Activated naive CD8-positive, alpha-beta T cell treated with anti-CD3 and anti-CD28 coated beads, Interleukin-2, amount 50 U/mL, for 24 hours (primary cell): ENCODE measurements around the gene PHTF1.
"Not testable (repeated sequence)": the region's sequence is repeated elsewhere in the genome, so short reads cannot be mapped to it uniquely, and the experiment has no call there.

Experiments used
- ATAC-seq: fragments of 150-1000 bp; cut with Tn5 transposase; one replicate; pipeline ENCODE4 v1.10.0; 2021
- DNase-seq: peaks from one replicate; pipeline ENCODE4 v3.0.0; 2021
- H3K27ac Mint-ChIP-seq: one replicate; pipeline ENCODE4 v1.8.0; 2021; ENCODE audit warnings: mild to moderate bottlenecking, mixed read lengths
- H3K27me3 Mint-ChIP-seq: one replicate; pipeline ENCODE4 v1.8.0; 2021; ENCODE audit warnings: mixed read lengths
- H3K36me3 Mint-ChIP-seq: one replicate; pipeline ENCODE4 v1.8.0; 2021; ENCODE audit warnings: low read depth, mixed read lengths
- H3K4me1 Mint-ChIP-seq: one replicate; pipeline ENCODE4 v1.8.0; 2021; ENCODE audit warnings: mixed read lengths
- H3K4me3 Mint-ChIP-seq: one replicate; pipeline ENCODE4 v1.8.0; 2021; ENCODE audit warnings: mild to moderate bottlenecking, moderate library complexity, mixed read lengths
- H3K9me3 Mint-ChIP-seq: one replicate; pipeline ENCODE4 v1.8.0; 2021; ENCODE audit warnings: mixed read lengths

PHTF1 gene

GRCh38 chr1:113718621-113719020 lies 40.7 kb downstream of the PHTF1 start:
- H3K9me3 Mint-ChIP-seq, result peaks cover 26% of the 10 kb centered on the region
- not testable (repeated sequence) for DNase-seq, ATAC-seq, H3K4me3 Mint-ChIP-seq, H3K27ac Mint-ChIP-seq, H3K4me1 Mint-ChIP-seq, H3K27me3 Mint-ChIP-seq
- H3K36me3 Mint-ChIP-seq, result peaks cover 58% of the 10 kb centered on the region

DNA sequence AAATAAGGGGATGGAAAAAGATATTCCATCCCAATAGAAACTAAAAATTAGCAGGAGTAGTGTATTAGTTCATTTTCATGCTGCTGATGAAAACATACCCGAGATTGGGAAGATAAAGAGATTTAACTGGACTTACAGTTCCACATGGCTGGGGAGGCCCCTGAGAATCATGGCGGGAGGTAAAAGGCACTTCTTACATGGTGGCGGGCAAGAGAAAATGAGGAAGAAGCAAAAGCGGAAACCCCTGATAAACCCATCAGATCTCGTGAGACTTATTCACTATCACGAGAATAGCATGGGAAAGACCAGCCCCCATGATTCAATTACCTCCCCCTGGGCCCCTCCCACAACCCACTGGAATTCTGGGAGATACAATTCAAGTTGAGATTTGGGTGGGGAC lies 41.8 kb downstream of the PHTF1 start:
- H3K27ac Mint-ChIP-seq, H3K4me3 Mint-ChIP-seq, H3K4me1 Mint-ChIP-seq, ATAC-seq, H3K27me3 Mint-ChIP-seq, DNase-seq: not testable (repeated sequence)
- H3K36me3 Mint-ChIP-seq, result peaks cover 58% of the 10 kb centered on the region
- H3K9me3 Mint-ChIP-seq, result peaks cover 26% of the 10 kb centered on the region

- no peak overlapping the region for H3K4me3 Mint-ChIP-seq
- peaks cover 22% of the 10 kb centered on the region for H3K9me3 Mint-ChIP-seq
- H3K27me3 Mint-ChIP-seq, result no peaks in the 10 kb centered on the region
- H3K27ac Mint-ChIP-seq, result no peak overlapping the region
- H3K36me3 Mint-ChIP-seq, result peaks cover 48% of the 10 kb centered on the region
- DNase-seq (no peak), ATAC-seq (no peak)
- H3K4me1 Mint-ChIP-seq, result no peaks in the 10 kb centered on the region
These were observed 44.5 kb downstream of the PHTF1 start for GRCh38 chr1:113714606-113715269.

DNA sequence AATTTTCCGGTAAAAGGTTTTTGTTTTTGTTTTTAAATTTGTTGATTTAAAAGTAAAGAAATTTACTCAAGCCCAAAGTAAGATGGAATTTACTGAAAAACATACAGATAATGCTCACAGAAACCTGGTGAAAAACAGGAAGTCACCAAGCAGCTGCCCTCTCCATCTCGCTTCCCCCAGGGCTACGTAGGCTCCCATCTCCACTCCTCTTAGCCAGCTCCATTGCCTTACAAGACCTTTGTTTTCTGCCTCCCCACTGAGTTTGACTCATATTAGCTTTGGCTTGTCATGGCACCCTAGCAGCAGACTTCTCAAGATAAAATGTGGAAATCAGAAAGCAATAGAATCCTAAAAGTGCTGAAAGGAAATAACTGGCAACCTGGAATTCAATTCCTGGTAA lies 57.9 kb downstream of the PHTF1 start:
- H3K4me1 Mint-ChIP-seq, result no peaks in the 10 kb centered on the region
- DNase-seq (no peak), ATAC-seq (no peak)
- no peaks in the 10 kb centered on the region for H3K9me3 Mint-ChIP-seq
- no peak overlapping the region for H3K4me3 Mint-ChIP-seq
- no peak overlapping the region for H3K27ac Mint-ChIP-seq
- peaks cover 11% of the 10 kb centered on the region for H3K36me3 Mint-ChIP-seq
- H3K27me3 Mint-ChIP-seq, result no peaks in the 10 kb centered on the region

GRCh38 chr1:113694910-113695309 lies 64.4 kb downstream of the PHTF1 start:
- Mint-ChIP-seq H3K9me3 (peaks cover 28% of the 10 kb centered on the region), H3K4me3 (no peak overlapping the region)

GRCh38 chr1:113692824-113693431 lies 66.4 kb downstream of the PHTF1 start:
- Mint-ChIP-seq H3K27ac (no peak overlapping the region), H3K27me3 (no peaks in the 10 kb centered on the region), H3K4me3 (no peak overlapping the region), H3K36me3 (peaks cover 41% of the 10 kb centered on the region), H3K9me3 (peaks cover 28% of the 10 kb centered on the region), H3K4me1 (no peaks in the 10 kb centered on the region)
- DNase-seq, result no peak
- ATAC-seq, result no peak

More at GRCh38 chr1:113694910-113695309, 64.4 kb downstream of the PHTF1 start:
- Mint-ChIP-seq H3K27me3 (no peaks in the 10 kb centered on the region), H3K36me3 (peaks cover 41% of the 10 kb centered on the region), H3K4me1 (no peaks in the 10 kb centered on the region), H3K27ac (no peak overlapping the region)
- ATAC-seq (no peak), DNase-seq (no peak)

GRCh38 chr1:113692342-113692741 lies 66.9 kb downstream of the PHTF1 start:
- peaks cover 28% of the 10 kb centered on the region for H3K9me3 Mint-ChIP-seq
- no peak for ATAC-seq
- no peaks in the 10 kb centered on the region for H3K27me3 Mint-ChIP-seq
- no peak for DNase-seq
- peaks cover 35% of the 10 kb centered on the region for H3K36me3 Mint-ChIP-seq
- no peak overlapping the region for H3K27ac Mint-ChIP-seq
- no peak overlapping the region for H3K4me3 Mint-ChIP-seq
- H3K4me1 Mint-ChIP-seq, result no peaks in the 10 kb centered on the region

DNA sequence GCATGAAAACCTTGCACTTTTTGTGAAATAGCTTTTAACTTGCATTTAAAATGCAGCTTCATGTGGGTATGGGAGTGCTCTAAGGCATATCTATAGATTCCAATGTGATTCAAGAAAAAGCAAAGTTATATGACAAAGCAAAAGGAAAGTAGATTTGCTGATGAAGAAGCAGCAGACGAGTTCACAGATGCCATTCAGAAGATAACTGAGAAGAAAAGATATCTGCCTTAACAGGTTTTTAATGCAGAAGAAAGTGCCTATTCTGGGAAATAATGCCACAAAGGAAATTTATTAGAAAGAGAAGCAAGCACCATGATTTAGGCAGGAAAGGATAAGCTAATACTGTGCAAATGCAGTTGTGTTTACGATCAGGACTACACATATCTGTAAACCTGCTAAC lies 68.1 kb downstream of the PHTF1 start:
- no peaks in the 10 kb centered on the region for H3K27me3 Mint-ChIP-seq
- no peak overlapping the region for H3K27ac Mint-ChIP-seq
- DNase-seq (no peak), ATAC-seq (no peak)
- H3K4me1 Mint-ChIP-seq, result no peaks in the 10 kb centered on the region
- no peak overlapping the region for H3K4me3 Mint-ChIP-seq
- peaks cover 28% of the 10 kb centered on the region for H3K9me3 Mint-ChIP-seq
- peaks cover 31% of the 10 kb centered on the region for H3K36me3 Mint-ChIP-seq

- no peak for ATAC-seq
These were observed 72.2 kb downstream of the PHTF1 start for GRCh38 chr1:113686891-113687618.

DNA sequence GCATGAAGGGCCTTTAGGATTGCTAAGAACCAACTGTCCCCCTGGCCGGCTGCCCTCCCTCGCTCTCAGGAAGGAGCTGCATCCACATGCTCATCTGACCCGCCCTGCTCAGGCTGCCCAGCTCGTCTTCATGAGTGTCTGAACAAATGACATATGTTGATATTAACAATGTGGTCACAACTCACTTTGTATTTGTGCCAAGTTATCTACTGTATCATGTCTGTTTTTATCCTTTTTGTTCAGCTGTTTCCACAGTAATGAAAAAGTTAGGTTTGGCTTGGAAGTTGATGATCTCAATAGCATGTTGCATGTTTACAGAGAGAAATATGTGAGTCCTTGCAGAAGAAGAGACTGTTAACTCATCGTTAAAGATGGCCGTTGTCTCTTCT lies 75.1 kb downstream of the PHTF1 start:
- H3K27me3 Mint-ChIP-seq, result no peaks in the 10 kb centered on the region
- no peaks in the 10 kb centered on the region for H3K9me3 Mint-ChIP-seq
- H3K27ac Mint-ChIP-seq, result no peak overlapping the region
- ATAC-seq (no peak), DNase-seq (no peak)
- no peaks in the 10 kb centered on the region for H3K4me1 Mint-ChIP-seq
- no peaks in the 10 kb centered on the region for H3K36me3 Mint-ChIP-seq
- no peak overlapping the region for H3K4me3 Mint-ChIP-seq

More at GRCh38 chr1:113686891-113687618, 72.2 kb downstream of the PHTF1 start:
- Mint-ChIP-seq H3K36me3 (peaks cover 4% of the 10 kb centered on the region), H3K9me3 (peaks cover 4% of the 10 kb centered on the region), H3K4me3 (no peak overlapping the region), H3K27ac (no peak overlapping the region), H3K27me3 (no peaks in the 10 kb centered on the region), H3K4me1 (no peaks in the 10 kb centered on the region)
- DNase-seq, result no peak

DNA sequence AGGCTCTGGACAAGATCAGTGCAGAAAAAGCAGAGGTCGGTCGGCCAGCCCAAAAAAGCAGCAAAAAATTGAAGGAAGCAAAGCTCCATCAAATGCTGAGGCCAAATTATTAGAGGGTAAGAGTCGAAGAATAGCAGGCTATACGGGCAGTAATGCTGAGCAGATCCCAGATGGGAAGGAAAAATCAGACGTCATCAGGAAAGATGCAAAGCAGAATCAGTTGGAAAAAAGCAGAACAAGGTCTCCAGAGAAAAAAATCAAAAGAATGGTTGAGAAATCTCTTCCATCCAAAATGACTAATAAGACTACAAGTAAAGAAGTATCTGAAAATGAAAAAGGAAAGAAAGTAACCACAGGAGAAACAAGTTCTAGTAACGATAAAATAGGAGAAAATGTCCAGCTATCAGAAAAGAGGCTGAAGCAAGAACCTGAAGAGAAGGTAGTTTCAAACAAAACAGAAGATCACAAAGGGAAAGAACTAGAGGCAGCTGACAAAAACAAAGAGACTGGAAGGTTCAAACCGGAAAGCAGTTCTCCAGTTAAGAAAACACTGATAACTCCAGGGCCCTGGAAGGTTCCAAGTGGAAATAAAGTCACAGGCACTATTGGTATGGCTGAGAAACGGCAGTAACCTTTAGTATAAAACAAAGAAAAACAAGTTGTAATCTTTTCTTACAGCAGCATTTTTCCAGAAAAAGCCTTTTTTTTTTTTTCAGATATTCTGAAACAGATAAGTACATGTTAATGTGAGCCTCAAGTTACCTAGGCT lies 75.7 kb downstream of the PHTF1 start:
- DNase-seq (no peak), ATAC-seq (no peak)
- Mint-ChIP-seq H3K27me3 (no peaks in the 10 kb centered on the region), H3K4me1 (no peaks in the 10 kb centered on the region), H3K27ac (no peak overlapping the region), H3K36me3 (no peaks in the 10 kb centered on the region), H3K9me3 (no peaks in the 10 kb centered on the region), H3K4me3 (no peak overlapping the region)

- Mint-ChIP-seq H3K4me3 (no peak overlapping the region), H3K9me3 (no peaks in the 10 kb centered on the region), H3K27ac (no peak overlapping the region), H3K27me3 (no peaks in the 10 kb centered on the region), H3K36me3 (no peaks in the 10 kb centered on the region), H3K4me1 (no peaks in the 10 kb centered on the region)
- no peak for ATAC-seq
- no peak for DNase-seq
These were observed 77.5 kb downstream of the PHTF1 start for GRCh38 chr1:113681596-113682337.

DNA sequence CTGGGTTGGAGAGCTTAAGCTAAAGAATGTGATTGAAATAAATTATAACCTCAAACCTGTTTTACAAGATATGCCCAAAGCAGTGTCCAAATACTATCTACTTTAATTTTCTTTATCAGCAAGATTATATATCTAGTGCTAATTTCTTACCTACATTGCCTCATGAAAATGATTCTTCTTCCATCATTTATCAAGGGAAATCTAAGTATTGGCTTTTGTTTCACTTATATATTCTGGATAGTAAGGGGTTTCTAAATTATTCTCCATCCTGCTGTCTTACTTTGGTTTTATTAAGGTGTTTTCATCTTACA lies 81.2 kb downstream of the PHTF1 start:
- H3K36me3 Mint-ChIP-seq, result no peaks in the 10 kb centered on the region
- H3K27me3 Mint-ChIP-seq, result no peaks in the 10 kb centered on the region
- no peak overlapping the region for H3K27ac Mint-ChIP-seq

More for the DNA sequence above, 81.2 kb downstream of the PHTF1 start:
- ATAC-seq, result no peak
- H3K4me3 Mint-ChIP-seq, result no peak overlapping the region
- no peak for DNase-seq
- no peaks in the 10 kb centered on the region for H3K9me3 Mint-ChIP-seq
- no peaks in the 10 kb centered on the region for H3K4me1 Mint-ChIP-seq
